Stimulated activated CD4-positive, alpha-beta T cell treated with anti-CD3 and anti-CD28 coated beads, Interleukin-4, amount 100 ng/mL, for 1 hour (primary cell): ENCODE measurements around the gene EFCAB6.
"Not testable (repeated sequence)": the region's sequence is repeated elsewhere in the genome, so short reads cannot be mapped to it uniquely, and the experiment has no call there.

ENCODE experiments used
- DNase-seq: peaks from one replicate; pipeline ENCODE4 v3.0.0-alpha.2; 2020

EFCAB6 gene

DNA sequence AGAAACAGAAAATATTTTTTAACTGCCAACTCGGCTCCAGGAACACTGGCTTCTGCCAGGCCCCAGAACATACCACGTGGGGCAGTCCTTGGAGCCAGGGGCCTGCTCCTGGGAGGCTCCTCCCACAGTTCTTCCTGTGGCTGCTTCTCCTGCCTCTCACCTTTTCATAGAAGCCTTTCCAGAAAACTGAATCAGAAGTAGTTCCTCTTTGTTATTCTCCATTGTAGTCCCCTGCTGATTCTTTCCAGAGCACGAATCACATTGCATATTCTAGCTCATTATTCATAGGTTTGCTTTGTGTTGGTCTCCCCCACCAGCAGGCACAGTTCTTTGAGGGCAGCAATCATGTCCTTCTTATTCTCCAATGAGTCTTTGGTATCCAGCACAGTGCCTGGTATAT is 106.0 kb downstream of the EFCAB6 start:
- no peak for DNase-seq

DNA sequence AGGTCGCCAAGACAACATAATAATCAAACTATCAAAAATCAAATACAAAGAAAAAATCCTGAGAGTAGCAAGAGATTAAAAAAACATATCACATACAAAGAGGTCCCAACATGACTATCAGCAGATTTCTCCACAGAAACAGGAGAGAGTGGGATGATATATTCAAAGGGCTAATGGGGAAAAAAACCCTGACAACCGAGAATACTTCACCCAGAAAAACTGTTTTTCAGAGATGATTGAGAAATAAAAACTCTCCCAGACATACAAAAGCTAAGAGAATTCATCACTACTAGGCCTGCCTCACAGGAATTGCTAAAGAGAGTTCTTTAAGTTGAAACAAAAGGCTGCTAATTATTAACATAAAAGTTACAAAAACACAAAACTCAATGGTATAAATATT is 108.1 kb downstream of the EFCAB6 start:
- DNase-seq, result no peak

DNA sequence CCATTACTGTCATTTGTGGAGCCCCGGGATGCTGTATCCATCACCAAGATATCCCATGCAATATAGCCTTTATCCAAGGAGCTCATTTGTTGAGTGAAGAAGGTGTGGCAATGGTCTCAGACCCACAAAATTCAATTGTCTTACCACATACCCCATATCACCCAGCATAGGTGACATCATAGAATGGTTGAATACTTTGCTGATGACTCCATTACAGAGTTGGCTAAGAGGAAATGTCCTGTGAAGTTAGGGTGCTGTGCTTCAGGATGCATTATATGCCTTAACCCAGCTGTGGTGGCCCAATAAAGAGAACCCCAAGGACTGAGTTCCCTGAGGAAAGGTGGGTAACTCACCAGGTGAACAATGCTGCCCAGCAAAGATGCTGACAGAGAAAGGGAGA is 113.7 kb downstream of the EFCAB6 start:
- no peak for DNase-seq

DNA sequence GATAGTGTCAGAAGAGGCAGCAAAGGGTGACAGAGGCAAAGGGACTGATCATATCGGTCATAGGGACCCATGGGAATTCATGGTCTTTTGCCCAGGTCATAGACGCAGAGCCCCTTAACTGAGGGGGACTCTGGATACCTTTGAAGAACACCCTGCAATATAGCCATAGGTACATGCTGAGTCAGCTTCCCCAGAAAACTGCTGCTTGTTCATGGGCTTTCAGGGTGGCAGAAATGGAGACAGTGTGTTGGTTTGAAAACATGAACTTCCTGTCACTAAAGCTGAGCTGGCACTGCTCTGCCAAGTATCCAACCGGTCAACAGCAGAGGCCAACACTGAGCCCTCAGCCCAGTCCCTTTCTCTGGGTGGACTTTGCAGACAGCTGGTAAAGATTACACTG is 114.2 kb downstream of the EFCAB6 start:
- DNase-seq, result no peak

DNA sequence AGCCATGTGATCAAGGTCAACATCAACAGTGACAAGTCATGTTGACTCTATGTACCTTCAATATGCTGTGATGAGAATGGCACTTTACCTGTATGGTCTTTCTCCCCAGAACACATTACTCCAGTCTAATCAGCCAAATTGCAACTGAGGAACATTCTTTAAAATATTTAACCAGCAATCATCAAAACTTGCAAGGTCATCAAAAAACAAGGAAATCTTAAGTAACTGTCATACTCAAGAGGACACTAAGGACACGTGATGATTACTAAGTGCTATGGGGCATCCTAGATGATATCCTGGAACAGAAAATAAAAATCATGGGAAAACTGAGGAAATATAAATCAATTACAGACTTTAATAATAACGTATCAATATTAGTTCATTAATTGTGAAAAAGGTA is 118.9 kb downstream of the EFCAB6 start:
- no peak for DNase-seq

DNA sequence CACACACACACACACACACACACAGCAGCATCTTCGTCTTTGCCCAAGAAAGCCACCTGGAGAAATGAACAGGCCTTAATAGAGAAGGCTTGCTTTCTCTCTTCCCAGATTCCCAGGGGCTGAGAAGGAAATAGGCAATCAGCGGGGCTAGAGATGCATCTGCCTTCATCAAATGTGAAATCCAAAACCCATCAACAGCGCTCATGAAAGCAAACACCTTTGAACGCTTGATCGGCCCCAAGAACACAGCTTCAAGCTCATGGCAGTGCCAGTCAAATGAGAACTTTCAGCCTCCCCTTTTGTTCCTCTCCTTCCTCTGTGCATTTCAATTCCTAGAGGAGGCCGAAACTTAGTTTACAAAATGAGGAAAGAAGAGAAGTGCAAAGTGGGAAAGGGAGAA is 122.7 kb downstream of the EFCAB6 start:
- DNase-seq, result no peak

DNA sequence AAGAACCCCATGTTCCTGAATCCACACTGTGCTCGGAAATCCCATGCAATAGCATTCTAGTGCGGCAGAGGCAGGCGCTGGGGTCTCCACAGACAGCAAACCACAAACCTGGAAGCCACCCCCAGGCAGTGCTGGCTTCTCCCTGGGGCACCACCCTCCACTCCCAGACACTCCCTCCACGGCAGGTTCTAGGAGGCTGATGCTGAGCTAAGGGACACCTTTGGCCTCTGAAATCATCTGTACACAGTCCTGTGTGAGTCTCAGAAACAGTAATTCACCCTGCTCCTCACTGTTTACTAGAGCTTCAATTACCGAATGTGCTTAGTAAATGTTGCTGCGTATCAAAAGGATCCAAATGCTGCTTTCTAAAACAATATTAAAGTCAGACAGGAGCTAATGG is 129.3 kb downstream of the EFCAB6 start:
- DNase-seq, result no peak

DNA sequence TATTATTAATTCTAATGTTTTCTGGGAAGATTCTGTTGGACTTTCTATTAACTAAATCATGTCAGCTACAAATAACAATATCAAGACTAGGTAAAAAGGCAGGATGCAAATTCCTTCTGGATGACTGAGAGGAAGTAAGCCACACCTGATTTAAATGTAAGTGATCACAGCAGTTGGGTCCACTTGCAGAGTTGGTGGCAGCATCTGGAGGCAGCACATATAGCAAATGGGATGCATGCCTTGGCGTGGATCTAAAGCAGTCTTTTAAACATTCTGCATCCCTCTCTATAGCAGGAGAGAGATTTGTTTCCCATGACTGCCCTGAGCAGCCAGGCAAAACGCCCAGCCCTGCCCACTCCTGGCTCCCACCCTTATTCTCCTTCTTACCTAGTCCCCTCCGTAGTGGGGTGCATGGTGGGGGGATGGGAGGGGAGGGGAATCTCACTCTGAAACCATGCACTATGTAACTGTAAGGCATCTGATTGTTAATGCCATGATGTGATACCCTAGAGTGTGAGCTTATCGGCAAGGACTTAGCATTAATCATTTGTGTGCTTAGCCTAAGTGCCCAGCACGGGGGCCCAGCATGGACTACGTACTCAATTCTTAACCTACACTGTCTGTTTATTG is 130.3 kb downstream of the EFCAB6 start:
- no peak for DNase-seq

DNA sequence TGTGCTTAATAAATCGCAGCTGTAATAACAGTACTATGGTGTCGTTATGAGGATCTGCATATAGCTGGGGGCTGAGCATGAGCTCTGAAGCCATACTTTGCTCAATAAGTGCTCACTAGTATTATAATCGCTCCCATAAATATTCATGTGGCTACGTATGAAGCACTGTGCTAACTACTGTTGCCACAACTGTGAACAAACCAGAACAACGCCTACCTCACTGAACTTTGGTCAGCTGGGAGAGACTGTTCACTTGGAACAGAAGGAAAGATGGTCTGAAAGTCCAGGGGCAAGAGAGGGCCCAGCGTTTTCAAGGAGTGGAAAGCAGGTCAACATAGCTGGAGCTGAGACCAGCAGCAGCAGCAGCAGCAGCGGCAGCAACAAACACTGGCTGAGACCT is 141.6 kb downstream of the EFCAB6 start:
- no peak for DNase-seq

DNA sequence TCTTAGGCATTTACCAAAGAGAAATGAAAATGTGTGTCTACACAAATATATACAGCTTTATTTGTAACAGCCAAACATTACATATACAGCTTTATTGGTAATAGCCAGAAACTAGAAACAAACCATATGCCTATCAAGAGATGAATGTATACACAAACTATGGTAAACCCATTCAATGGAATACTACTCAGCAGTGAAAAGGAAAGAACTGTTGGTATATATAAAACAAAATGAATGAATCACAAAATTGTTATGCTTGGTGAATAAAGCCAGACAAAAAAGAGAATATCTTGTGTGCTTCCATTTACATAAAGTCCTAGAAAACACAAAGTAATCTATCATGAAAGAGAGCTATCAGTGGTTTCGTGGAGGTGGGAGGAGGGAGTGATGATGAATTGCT is 142.9 kb downstream of the EFCAB6 start:
- no peak for DNase-seq

DNA sequence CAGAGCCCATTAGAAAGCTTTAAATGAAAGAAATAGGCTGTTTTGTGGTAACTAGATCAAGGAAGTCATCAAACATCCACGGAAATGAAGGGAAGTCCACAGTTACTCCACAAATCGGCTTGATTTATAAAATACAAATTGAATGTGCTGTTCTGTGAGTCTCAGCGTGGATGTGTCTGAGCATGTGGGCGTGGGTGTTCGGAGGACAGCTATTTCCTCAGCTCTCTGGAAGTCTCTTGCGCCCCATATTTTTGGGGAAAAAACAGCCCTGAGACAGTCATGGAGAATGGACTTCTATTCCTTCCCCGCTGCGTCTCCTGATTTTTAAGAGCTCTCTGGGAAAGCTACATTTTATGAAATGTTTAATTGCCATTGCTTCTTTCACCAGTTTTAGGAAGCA is 144.4 kb downstream of the EFCAB6 start:
- no peak for DNase-seq

DNA sequence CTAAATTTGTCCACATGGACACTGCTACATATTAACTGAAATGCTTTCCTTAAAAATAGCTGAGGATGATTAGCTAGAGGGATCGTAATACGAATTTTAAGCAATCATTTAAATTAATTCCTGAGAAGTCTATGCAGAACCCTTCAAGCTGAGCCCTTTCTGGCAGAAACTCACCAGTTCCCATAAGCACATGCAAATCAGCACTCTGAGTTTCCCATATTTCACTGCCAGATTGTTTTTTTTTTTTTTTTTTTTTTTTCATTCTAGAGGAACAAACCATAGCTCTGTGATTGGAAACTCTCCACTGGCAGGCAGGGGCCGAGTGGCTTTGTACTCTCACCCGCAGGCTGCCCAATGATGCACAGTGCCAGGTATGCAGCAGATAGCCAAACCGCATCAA is 145.6 kb downstream of the EFCAB6 start:
- no peak for DNase-seq

DNA sequence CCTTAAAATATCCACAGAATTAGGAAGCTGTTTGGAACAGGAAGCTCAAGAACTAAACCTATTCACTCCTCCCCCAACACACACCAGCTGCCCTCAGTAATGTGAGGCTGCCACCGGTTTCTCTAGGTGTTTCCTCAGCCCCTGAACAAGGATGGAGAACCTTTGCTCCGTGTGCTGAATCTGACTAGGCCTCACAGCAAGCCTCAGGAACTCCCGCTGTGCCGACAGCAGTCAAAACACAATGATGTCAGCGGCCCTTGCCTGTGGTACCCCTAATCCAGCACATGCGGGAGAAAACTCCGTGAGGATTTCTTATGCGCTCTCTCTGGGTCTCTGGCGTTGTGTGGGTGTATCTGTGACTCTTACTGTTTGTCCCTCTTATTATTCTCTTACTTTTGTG is 153.3 kb downstream of the EFCAB6 start:
- no peak for DNase-seq

DNA sequence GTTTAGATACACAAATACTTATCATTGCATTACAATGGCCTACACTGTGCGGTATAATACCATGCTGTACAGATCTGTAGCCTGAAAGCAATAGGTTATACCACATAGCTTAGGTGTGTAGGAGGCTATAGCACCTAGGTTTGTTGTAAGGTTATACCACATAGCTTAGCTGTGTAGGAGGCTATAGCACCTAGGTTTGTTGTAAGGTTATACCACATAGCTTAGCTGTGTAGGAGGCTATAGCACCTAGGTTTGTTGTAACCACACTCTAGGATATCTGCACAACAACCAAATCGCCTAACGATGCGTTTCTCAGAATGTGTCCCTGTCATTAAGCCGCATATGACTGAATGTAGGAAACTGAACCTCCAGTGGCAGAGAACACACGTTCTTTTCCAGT is 155.5 kb downstream of the EFCAB6 start:
- not testable (repeated sequence) for DNase-seq

DNA sequence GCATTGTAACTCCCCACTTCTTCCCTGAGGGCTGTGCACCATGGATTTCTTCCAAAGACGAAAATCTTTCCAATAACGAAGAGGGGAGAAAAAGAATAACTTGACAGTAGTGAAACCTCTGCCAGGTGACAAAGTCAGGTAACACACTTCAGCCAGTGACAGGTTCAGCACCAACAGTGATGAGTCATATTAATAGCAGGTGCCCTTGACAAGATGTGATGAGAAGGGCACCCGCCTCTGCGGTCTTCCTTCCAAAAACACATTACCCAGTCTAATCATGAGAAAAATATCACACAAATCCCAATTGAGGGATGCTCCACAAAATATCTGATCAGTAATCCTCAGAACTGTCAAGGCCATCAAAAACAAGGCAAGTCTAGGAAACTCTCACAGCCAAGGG is 157.8 kb downstream of the EFCAB6 start:
- no peak for DNase-seq

DNA sequence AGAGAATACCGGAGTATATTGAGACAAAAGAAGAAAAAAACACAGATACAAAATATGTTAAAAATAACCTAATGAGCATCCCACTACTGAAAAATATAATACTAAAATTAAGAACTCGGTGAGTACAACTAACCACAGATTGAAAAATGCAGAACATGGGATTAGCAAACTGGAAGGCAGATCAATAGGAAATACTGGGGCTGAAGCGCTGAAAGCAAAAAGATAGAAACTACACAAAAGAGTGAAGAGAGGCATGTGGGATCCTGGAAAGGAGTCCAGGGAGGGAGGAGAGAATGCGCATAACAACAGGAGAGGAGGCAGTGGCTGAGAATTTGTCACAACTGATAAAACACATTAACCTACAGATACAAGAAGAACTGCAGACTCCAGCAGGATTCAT is 159.3 kb downstream of the EFCAB6 start:
- no peak for DNase-seq

DNA sequence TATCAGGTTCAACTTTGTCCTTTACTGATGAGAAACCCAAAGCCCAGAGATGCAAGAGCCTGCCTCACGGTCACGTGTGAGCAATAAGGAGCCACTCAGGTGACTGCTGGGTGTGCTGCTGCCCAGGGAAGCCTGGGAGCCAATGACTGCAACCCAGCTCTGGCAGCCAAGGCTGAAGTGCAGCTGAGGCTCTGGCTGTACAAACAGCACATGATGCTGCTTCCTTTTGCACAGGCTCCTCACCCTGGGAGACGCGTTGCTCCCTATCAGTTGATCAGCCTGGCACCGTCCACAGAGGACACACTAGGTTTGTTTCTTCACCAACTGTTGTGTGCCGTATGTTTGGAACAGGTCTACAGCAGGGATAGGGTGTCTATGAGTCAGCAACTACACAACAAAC is 168.7 kb downstream of the EFCAB6 start:
- no peak for DNase-seq

DNA sequence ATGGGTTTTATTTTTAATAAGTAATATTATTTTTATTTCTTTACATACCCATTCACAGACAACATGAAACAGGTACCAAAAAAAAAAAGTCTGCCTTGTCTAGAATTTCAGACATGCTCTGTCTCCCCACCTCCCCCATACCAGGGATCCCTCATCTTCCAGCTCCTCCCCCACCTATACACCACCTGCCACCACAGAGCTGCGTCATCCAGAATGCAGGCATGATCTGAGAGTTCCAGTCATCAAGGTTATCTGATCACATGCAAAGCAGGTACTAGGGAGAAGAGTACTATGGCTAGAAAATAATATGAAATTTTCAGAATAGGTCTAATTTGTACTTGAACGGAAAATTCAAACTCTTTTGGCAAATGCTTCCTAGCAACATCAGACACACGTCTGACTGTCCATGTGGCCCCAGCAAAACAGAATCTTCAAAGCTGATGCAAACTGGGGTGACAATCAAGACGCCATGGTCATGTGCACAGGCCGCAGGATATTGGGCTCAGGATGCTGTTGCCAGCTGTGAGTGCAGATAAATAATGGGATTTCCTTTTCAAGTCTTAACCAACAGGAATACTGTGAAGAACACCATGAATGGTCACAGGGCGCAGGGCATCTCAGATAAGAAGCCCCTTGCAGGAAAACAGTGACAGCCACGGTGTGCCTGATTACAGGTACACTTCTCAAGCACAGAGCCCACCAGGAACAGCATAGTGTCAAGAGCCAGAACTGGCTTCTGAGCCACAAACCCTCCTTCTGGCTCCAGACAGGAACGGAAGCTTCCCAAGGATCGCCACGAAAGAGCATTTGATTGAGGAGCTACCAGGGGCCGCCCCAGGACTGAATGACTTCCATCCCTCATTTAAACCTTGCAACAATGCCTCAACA is 169.5 kb downstream of the EFCAB6 start:
- no peak for DNase-seq

DNA sequence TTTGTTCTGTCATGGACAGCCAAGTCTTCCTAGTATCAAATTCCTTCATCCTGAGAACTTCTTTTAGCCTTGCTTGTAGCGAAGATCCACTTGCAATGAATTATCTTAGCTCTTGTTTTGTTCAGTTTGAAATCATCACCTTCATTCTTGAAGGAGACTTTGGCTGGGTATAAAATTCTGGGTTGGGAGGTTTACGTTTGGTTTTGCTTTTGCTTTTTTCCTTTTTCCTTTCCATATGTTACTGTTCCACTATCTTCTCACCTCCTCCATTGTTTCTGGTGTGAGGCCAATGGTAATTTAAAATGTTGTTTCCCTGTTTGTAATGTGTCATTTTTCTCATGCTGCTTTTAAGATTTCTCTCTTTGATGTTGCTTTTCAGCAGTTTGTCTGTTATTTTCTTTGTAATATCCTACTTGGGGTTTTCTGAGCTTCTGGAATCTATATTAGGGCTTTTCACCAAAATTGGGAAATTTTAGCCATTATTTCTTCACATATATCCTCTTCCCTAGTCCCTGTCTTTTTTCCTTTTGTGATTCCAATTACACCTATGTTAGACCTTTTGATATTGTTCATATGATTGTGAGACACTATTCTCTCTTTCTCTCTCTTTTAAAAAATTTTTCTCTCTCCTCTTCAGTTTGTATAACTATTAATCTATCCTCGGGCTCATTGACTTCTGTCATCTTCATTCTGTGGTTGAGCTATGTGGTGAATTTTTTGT is 172.7 kb downstream of the EFCAB6 start:
- DNase-seq, result no peak

DNA sequence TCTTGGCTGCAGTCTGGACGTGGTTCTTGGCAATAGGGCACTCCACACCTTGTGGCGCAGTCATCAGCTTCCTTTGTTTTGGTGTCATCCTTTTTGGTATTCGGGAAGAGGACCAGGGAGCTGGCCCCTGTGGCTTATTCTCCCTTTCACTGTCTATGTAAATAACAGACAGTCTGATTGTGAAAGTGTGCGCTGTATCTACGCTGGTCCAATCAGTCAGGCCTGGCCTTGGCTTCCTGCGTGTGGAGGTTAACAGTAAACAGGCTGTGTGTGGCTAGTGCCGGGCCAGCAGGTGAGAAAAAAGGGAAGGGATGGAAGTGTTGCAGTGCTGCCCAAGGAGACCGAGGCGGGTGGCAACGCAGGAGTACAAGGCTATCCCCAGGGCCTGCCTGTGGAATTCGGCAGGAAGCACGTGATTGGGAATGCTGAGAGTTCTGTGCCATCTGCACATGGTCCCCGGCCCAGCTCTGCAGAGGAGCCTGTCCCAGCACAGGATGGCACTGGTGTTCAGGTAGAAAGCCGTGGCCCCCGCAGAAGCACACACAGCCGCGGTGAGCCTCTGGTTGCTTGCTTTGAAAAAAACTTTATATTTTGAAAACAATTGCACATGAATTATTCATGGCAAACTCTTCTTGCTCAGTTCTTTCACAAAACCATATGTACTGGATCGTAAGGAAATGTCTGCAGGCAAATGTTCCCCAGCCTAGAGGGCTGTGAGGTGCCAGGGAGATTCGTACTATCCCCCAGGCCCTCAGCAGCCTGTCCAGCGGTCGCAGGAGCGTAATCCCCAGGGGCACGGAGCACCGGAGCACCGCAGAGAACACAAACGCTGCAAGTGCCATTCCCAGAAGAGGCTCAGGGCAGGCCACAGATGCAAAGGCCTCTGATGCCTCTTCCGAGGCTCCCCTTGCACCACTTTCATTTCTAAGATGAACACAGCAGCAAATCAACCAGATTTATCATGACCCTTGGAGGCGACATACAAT is 174.5 kb downstream of the EFCAB6 start:
- DNase-seq, result no peak

DNA sequence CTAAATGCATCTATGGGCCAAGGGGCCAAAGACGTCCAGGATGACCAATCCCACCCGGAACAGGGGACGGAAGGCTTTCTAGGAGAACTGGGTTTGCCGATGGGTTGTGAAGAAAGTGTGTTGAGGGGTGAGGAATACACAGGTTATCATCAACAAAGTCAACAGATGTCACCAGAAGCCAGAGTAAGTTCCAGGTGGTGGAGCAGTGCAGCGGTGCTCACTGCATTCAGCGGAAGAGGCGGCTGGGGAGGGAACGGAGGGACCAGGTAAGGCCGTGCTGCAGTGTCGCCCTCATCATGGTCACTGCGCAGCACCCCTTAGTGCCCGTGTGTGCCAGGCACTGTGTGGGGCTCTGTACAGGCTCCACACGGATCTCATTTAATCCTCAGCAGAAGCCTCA is 176.0 kb downstream of the EFCAB6 start:
- DNase-seq, result no peak

DNA sequence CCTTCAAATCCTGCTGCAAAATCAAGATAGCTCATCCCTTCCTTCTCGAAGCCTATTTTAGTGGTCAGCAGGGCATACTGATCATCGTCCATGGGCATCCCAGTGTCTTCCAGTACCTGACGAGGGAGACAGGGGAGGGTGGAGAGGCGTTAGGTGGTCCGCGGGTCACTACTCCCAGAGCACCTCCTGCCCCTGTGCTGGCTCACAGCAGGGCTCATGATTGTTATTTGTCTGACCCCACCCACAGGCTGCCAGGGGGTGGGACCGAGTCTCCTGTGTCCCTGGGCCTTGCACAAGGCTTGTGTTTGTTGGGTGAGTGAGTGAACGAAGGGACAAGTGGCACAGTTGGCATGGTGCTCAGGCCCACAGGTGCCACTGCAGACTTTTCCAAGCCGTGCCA is 177.0 kb downstream of the EFCAB6 start:
- no peak for DNase-seq

DNA sequence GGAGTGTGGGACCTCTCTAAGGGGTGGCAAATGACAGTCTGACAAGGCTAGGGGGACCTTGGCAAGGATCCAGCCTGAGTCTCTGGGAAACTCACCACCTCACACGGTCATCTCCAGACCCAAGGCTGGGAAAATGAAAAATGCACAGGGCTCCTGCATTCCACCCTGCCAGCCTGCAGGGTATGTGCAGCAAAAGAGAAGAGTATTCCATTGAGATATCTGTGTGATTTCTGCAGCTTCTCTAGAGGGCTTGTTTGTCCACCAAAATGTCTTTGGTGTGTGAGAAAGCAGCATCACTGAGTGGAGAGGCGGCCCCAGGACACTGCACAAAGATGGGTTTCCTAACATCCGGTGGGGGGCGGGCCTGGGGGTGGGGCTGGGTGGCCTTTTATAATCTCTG is 177.8 kb downstream of the EFCAB6 start:
- no peak for DNase-seq
